IMR-90 (cell line): Measurements from ENCODE around the gene LPA. TPM values are rescaled to one million over a fixed set of nuclear protein-coding genes. Genes with fewer than 3 reads are reported as not detected.

Experiments
- polyA plus RNA-seq, 3 experiments: library from polyadenylated mRNA; depleted of rRNA; stranded (reverse); fragments of >200 nt; gene quantifications; 2 replicates each; pipeline ENCODE4 v1.2.3, GENCODE V29; 2012; ENCODE audit warnings: low replicate concordance in 1 of 3
- total RNA-seq: library from RNA; depleted of rRNA; stranded (reverse); fragments of >200 nt; gene quantifications from 2 replicates; pipeline ENCODE4 v1.2.3, GENCODE V29; 2012; rRNA removed

Gene LPA
- total and polyA plus RNA-seq, 2 of the 4 experiments (the other 2 are of a cell fraction): not detected

Other genes with a start within 250 kb of the LPA start
- not detected in 2 replicates for gene PLG, start 38.0 kb upstream of the LPA start, total RNA-seq
- gene PLG, start 38.0 kb upstream of the LPA start, polyA plus RNA-seq (2012; rRNA removed): not detected in 2 replicates